CD4-positive, alpha-beta T cell treated with Interleukin-2 at 100 ng/mL for 4 hours (primary cell): ENCODE measurements around the gene EEFSEC.
A peak's percentile ranks its signal among the peaks of the same experiment; 100 is the strongest.

Source experiments
- DNase-seq: peaks from one replicate; pipeline ENCODE4 v3.0.0-alpha.2; 2020; ENCODE audit warnings: low spot score

EEFSEC gene

DNA sequence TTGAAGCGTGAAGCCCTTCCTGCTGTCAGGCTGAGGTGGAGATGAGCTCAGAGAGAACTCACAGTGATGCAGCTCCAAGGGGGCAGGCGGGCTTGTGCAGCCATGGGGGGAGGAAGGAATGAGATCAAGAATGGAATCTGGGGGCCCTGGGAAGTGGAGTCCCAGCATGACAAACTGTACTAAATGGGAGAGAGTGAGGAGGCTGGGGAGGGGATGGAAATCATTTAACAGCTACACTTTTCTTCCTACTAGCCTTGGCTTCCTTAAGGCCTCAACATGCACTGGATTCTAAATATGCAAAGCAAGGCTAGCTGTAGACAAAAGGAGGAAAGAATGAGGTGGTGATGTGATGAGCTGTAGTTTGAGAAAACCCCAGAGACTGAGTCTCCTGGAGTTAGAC is 133.9 kb downstream of the EEFSEC start:
- DNase-seq, result no peak

DNA sequence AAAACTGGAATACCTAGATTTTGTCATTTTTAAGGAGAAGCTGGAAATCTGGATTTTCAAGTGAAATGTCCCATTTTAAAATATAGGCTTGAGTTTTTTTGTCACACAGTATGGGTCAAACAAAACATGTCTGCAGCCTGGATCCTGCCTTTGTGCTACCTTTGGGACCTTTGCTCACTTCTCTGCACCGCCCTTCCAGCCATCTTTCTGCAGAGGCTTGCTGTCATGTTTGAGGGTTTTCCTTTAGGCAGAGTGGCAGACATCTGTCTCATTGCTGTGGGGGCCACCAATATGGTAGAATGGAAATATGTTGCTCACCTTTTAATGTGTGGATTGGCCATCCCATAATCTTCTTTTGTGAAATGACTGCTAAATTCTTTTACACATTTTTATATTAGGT is 136.3 kb downstream of the EEFSEC start:
- DNase-seq, result no peak

DNA sequence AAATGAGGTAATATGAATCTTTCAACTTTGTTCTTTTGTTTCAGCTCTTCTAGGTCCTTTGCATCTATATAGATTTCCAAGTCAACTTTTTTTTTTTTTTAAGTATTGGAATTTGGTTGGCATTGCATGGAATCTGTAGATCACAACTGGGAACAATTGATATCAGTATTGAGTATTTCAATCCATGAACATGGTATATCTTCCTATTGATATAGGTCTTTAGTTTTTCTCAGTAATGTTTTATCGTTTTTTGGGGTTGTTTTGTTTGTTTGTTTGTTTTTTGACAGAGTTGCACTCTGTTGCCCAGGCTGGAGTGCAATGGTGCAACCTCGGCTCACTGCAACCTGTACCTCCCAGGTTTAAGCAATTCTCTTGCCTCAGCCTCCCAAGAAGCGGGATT is 137.2 kb downstream of the EEFSEC start:
- DNase-seq, result no peak

DNA sequence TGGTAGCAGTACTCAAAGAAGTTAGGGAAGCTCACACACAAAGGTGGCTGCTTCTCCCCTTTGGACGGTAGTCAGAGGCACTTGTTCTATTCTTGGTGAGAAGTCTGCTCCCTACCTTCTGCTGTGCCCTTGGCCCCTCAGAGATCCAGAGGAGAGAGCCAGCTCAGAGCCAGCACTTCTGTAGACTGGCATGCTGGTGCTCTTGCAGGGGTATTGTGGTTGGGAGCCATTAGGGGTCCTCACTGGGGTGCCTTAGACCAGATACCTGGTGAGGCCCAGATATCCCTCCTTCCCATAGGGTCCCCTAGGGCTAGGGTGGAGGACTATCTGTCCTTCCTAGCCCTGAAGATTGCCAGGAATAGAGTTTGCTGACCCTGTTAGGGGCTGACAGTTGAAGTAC is 140.6 kb downstream of the EEFSEC start:
- no peak for DNase-seq

DNA sequence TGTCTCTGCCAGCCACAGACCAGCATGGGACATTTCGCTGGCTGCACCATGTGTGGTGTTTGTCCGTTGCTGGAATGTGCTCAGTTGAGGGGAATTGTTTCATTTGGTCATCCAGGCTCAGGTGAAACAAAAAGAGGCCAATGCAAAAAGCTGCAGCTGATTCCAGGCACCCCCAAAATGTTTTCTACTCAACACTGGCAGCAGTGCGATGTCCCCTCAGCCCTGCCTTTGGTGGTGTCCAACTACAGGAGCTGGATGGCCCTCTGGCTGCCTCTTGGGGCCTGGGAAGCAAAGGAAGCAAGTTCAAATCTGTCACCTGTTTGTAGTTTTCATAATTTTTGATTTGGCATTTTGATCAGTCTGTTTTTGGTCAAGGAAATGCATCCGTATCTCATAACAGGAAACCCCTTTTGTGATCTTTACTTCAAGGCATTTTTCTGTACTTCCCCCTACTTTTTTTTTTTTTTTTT is 141.8 kb downstream of the EEFSEC start:
- DNase-seq, result peak; percentile 32

DNA sequence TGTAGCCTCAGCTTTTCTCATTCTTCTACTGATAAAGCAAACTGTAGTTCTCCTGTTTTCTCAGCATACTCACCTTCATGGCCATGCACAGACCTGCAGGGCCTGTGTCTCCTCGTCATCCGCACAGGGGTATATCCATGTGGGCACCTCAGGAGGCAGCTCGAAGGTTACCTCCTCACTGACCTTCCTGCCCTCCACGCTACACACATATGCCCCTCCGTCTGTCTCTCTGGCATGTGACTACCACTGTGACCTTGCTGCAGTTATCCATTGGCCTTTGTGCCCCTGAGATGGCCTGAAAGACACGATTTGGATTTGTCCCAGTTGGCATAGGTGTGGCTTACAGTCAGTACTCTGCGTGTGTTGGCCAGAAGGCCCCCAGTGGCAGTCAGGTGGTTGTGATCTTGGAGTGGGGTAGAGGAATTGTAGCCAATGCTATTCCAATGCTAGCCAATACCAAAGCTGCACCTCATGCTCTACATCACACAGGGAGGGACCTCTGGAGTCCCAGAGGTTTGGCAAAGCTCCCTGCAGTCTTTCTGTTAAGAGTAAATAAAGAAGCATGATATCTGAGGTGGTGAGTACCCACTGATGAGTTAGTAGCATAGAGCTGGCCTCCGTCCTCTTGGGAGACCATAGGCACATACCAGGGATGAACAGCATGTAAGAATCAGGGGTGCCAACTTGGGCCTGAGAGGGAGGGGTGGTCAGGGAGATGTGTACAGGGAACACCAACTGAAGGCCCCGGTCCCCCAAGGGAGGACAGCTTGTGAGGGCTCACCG is 143.4 kb downstream of the EEFSEC start:
- no peak for DNase-seq

DNA sequence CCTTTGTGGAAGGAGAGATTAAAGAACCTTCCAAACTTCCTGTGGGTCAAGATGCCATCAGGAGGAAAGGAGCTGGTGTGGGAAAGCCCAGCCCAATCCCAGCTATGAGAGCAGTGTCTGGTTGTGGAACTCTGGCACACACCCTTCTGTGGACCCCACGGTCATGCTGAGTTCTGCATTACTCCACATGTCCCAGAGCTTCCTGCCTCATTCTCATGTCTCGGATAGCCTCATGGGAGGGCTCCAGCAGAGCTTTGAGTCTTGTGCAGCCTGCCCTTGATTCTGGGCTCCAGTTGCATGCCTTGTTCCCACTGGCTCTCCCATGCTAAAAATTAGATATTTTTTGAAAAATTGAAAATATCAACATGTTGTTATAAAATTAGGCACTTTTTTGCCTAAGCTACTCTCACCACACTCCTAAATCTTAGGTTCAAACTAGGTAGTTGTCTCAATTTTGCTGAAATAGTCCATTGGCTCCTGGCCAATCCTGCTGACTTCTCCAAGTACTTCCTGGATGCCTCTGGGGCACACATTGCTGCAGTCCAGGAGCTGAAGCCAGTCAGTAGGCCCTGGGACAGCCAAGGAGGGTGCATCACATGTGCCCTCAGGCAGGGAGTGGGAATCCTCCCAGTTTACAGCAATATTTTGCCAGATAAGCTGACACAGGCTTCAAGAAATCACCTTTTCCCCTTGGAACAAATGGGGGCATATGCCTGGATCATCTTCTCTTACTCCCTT is 144.3 kb downstream of the EEFSEC start:
- DNase-seq, result no peak

DNA sequence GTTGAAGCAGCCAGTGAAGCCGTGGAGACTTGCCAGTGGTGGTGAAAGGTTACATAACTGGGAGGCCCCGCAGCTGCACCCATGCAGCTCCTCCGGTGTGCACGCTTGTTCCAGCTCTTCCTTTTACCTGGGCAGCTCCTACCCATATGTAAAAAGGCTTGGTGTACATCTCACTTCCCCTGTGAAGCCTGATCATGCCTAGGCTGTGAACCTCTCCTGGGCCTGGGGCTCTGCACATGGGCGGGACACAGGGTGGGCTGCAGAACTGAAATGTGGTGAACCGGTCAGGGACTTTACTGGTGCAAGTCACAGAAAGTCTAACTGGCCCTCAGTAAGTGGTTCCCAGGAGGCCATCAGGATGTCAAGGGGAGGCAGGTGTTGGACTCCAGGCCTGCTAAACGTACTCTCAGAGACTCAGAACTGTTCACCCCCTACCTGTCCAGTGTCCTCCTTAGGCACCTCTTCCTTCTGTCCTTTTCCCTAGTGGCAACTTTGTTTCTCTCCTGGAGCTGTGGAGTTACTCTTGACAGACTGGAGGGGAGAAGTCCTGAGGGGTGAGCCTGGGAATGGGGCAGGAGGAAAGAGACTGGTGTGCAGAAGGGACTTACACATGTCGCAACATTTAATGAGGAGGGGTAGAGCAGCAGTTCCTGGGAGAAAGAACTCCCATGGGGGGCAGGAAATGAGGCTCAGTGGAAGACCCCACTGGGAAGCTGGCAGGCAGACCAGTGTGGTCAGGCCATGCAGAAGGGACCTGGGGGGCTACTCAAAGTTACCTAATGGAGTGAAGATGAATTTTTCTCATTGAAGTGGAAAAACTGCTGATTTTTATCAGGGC is 148.1 kb downstream of the EEFSEC start:
- DNase-seq, result no peak

DNA sequence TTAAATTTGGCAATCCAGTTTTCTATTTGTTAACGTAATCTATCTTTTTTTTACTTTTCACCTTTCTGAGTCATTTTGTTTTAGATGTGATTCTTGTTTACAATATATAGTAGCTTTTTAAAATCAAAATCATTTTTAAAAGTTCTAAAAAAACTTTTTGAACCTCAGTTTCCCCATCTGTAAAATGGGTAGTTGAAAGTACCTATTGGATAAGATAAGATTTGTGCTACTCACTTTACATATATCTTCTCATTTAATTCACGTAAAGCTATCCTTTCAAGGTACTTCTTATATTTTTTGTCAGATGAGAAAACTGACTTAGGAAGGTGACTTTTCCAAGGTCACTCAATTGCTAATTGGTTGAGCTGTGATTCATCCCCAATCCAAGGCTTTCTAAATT is 153.2 kb downstream of the EEFSEC start:
- no peak for DNase-seq

DNA sequence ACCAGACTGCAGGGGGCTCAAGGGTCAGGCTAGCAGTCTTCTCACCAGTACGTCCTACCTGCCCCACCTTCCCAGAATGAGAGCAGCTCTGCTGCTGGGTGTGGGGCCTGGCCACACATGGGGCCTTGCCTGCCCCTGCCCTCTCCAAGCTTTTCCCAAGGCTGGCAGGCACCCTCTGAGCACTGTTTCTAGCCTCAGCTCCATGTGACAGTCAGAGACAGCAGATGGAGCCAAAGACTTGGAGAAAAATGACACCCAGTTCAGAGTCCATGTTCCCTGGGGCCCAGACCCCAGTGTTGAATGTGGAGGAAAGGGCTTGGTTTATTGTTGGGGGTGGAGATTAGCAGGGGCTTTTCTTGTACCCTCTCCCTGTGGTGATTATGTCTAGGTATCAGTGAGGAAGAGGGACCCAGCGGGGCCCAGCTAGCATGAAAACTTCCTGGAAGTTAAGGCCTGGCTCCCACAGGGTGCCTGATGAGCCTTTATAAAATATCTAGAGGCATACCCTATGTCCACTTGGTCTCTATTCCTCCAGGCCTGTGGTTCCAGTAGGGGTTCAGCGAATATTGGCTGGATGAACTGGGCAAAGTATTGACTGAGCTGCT is 153.8 kb downstream of the EEFSEC start:
- no peak for DNase-seq

DNA sequence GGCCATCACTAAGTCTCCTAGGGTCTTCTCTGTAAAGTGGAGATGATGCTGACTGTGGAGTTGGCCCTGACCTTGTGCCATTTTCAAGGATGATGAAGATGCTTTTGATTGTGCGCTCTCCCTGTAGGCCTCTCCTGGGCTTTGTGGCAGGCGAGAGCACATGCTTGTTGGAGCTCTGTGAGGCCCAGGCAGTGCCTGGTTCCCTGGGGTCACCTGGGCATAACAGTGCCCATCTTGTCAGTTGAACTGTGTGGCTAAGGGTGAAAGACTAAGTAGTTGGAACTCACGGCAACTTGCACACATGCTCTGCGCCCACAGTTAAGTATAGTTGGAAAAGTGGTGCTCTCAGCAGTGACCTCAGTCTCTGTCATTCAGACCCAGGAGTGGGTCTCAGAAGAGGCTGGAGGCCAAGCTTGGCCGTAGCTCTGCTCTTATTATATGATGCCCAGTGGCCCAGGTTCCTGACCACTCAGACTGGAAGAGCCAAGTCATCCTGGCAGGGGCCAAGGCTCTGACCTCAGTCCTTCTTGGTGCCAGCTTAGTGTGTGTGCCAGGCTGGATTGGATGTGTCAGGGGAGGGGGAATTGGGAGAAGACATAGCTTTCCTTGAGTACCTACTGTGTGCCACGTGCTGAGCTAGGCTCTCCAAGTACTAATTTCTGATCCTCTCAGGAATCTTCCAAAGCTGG is 154.6 kb downstream of the EEFSEC start:
- no peak for DNase-seq

DNA sequence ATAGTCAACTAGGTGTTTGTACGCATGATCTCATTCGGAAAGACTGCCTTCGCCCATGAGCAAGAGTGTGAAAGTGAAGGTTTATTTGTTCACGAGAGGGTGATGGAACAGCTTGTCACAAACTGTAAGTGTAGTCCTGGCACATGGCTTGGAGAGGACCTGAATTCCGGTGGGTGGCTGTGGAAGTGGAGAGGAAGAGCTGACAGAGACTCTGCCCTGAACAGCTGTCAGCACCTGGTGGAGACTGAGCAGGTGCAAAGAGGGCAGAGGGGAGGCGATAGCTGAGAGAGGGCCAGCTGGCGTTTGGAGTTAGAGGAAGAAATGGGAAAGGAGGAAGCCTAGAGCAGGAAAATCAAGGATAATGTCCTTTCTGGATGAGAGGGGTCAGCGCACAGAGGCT is 155.7 kb downstream of the EEFSEC start:
- DNase-seq, result no peak

DNA sequence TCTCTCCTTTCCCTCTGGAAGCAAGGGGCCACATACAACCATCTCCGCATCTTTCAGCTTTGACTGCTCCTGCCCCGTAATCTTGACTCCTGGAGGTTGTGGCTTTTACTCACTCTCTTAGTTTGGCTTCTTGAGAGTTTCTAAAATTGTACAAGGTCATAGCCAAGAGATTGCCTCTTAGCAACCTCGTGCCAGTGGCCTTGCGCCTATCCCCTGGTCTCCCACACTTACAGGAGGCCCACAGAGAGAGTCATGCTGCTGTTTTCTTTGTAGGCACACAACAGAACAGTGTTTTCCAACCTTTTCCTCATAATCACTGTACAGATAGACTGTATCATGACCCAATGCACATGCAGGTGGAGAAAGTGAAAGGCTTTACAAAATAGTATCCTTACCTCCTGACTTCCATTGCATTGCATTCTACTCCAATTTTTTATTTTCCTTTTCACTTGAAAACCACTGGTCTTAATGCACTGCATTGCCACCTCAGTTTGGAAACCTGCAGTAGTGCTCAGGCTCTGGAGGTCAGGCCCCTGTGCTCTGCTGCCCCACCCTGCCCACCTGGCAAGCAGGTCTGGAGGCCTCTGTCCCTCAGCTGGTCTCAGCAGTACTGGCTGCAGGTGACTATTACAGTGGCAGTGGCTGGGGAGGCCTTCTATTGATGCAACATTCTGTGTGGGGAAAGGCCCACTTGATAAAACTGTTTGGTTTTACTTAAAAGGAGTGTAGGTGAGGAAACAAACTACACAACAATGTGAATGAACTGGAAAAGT is 157.2 kb downstream of the EEFSEC start:
- DNase-seq, result no peak

DNA sequence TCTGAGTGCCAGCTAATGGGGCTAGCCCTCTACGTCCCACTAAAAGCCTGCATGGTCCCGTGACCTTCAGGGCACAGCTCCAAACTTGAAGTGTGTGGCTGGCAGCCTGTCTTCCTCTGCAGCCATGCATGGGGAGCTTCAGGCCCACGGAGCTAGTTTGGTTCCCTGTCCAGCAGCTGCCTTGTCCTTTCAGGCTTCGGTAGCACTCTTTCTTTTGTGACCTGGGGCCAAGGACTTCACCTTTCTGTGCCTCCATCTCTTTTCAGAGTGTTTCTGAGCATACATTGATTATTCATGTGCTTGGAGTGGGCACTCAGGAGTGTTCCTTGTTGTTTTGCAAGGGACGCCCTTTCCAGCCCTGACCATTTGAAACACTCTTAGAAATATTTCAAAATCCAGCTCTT is 158.2 kb downstream of the EEFSEC start:
- no peak for DNase-seq

DNA sequence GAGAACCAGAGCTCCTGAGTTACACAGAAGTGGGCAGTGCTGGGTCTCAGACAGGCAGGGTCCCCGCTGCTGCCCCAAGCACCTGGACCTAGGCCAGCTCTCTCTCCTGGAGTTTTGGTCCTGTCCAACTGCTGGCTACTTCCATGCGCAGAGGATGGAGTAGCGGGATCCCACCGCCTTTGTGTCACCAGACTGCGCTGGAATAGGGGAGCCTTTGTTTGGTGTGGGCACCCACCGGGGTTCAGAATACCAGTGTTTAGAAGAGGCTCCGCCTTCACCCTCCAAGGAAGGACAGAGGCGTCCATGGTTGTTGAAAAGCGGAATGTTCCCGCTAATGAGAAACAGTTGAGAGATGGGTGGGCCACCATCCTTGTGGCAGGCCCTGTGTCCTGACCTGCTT is 159.0 kb downstream of the EEFSEC start:
- DNase-seq, result no peak

DNA sequence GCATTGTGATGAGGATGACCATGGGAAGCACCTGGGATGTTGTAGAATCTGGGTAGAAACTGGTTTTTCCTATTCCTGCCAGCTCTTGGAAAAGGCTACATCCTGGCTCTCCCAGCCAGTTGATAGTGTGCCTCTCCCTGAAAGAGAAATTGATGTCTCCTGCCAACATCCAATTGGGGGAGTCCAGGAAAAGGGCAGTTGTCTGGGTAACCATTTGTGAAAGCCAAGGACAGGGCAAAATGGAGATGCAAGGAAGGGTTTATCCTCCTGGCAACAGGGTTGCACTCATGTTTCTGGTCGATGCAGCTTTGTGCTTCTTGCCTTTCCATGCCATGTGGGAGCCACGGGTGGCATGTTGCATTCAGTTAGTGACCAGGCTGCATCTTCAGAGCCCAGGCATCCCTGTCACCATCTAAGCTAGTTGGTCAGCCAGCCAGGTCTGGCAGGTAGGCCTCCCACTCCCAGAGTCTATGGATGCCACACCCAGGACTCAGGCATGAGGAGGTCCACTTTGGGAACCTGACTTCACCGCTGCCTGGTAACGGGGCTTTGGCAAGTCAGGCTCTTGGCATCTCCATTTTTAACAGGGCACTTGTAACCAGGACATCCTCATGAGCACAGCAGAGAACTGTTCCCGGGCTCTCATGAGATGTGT is 159.9 kb downstream of the EEFSEC start:
- DNase-seq, result no peak

DNA sequence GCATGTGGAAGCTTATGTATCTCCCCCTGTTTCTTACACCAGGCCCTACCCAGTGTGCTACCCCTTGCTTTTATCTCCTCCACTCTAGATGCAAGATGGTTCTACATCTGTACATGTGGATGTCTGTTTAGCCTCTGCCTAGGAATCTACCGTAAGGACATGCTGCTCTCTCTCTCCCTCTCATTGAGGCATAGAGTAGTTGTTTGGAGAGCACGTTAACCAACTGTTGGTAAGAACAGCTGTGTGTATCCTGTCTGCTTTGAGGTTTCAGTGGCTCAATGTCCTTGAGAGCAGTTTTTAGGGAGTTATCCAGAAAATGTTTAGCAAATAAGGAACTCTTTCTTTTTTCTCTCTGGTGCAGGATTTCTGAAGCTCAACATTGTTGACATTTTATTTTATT is 160.7 kb downstream of the EEFSEC start:
- no peak for DNase-seq

DNA sequence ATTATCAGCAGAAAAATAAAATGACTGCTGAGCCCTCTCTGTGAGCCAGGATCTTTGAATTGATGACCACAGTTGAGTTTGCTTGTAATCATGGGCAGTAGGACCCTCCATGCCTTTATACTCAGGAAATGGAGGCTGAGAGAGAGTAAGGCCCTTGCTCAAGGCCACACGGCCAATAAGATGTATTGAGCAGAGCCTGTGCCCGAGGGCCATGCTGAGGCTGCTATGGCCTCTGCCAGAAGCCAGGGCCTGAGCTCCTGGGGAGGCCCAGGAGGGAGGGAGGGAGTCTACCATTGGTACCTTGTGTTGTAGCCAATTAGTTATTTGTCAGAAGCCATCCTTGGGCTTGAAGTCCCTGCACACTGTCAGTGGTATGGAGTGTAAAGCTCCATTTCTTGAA is 162.0 kb downstream of the EEFSEC start:
- DNase-seq, result no peak

DNA sequence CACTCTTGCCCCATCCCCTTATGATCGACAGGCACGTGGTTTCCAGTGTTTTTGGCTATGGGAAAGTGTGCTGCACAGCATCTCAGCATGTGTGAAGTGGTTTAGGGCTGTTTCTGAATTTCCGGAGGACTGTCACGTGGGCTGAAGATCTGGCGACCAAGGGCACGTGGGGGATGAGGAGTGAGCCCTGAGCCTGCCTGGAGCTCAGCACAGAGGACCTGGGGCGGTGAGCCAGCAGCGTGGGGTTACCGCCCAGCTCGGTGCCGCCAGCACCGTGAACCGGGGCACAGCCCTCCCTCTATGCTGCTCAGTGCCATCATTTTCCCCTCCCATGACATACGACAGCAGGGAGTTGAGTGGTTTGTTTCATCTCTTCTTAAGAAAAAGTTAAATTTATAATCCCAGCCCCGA is 163.2 kb downstream of the EEFSEC start:
- peak; percentile 68 for DNase-seq

DNA sequence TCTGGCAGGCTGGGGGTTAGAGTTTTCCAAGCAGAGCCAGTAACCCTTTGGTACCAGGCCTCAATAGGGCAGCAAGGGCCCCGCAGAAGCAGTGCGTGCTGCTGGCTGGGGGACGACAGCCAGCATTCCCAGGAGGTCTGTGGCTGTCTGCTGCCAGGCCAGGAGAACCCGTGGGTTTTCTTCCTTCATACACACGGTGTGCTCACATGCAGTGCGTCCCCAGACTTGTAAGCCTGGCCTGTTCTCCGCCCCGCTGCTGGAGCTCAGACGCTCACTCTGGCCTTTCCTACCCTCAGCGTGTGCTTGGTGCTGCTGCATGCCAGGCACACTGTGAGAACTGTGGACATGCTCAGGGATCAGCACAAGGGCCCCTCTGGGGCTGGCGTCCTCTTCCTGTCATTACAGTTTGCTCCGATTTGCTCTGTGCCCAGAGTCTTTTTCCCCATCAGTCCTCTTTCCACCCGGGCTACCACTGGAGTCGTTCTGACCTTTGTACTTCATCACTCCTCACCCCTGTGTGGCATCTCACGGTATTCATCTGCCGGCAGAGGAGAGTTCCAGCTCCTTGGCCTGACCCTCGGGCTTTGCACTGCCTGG is 163.9 kb downstream of the EEFSEC start:
- DNase-seq, result no peak
